OCI-LY1 (cell line): ENCODE results near the gene SLC2A11.
"Not testable (repeated sequence)": the region's sequence is repeated elsewhere in the genome, so short reads cannot be mapped to it uniquely, and the experiment has no call there.

ENCODE experiments used
- H2AFZ ChIP-seq: fragments of 200-600 bp; sonication (generic), shearing (Covaris generic); 2 replicates; pipeline ENCODE4 v1.6.0; 2014; ENCODE audit warnings: antibody characterized with exemption, mild to moderate bottlenecking, low read length
- H3F3A ChIP-seq: fragments of 200-600 bp; sonication (generic), shearing (Covaris generic); 2 replicates; pipeline ENCODE4 v1.6.0; 2014; ENCODE audit warnings: mild to moderate bottlenecking, antibody characterized with exemption, low read length, moderate library complexity; ENCODE audit not compliant: insufficient read depth
- H3K27ac ChIP-seq: fragments of 200-600 bp; sonication (generic); 2 replicates; pipeline ENCODE4 v1.5.1; 2014; ENCODE audit warnings: low read length, mixed run types, mild to moderate bottlenecking, low read depth; ENCODE audit not compliant: poor library complexity, severe bottlenecking
- H3K27me3 ChIP-seq: fragments of 200-600 bp; sonication (generic); 2 replicates; pipeline ENCODE4 v1.6.0; 2014; ENCODE audit warnings: antibody characterized with exemption, mild to moderate bottlenecking, low read length, moderate library complexity; ENCODE audit not compliant: insufficient read depth
- H3K36me3 ChIP-seq: fragments of 200-600 bp; sonication (generic); 2 replicates; pipeline ENCODE4 v1.6.1; 2014; ENCODE audit warnings: mild to moderate bottlenecking, antibody characterized with exemption, low read length, moderate library complexity, mixed read lengths; ENCODE audit not compliant: insufficient read depth
- H3K4me1 ChIP-seq: fragments of 200-600 bp; sonication (generic); 2 replicates; pipeline ENCODE4 v1.5.1; 2014; ENCODE audit warnings: mild to moderate bottlenecking, low read length, moderate library complexity; ENCODE audit not compliant: insufficient read depth, severe bottlenecking
- H3K4me2 ChIP-seq: fragments of 200-600 bp; sonication (generic), shearing (Covaris generic); 2 replicates; pipeline ENCODE4 v1.6.1; 2014; ENCODE audit warnings: low read length
- H3K4me3 ChIP-seq: fragments of 200-600 bp; sonication (generic); 2 replicates; pipeline ENCODE4 v1.5.1; 2014; ENCODE audit warnings: low read length, low read depth, mild to moderate bottlenecking, mixed read lengths; ENCODE audit not compliant: poor library complexity, severe bottlenecking
- H3K79me2 ChIP-seq: fragments of 200-600 bp; shearing (Covaris generic); 2 replicates; pipeline ENCODE4 v1.6.1; 2016; ENCODE audit warnings: mixed run types, low read length, mixed read lengths; ENCODE audit not compliant: insufficient read depth
- H3K9ac ChIP-seq: fragments of 200-600 bp; sonication (generic), shearing (Covaris generic); 2 replicates; pipeline ENCODE4 v1.6.1; 2014; ENCODE audit warnings: mild to moderate bottlenecking, low read length, mixed read lengths
- H3K9me2 ChIP-seq: fragments of 200-600 bp; sonication (generic), shearing (Covaris generic); 2 replicates; pipeline ENCODE4 v1.6.1; 2014; ENCODE audit warnings: low read depth, mild to moderate bottlenecking, low read length, mixed read lengths
- H3K9me3 ChIP-seq: fragments of 200-600 bp; shearing (Covaris generic); 2 replicates; pipeline ENCODE4 v1.6.1; 2014; ENCODE audit warnings: low read length, mixed read lengths
- H4K20me1 ChIP-seq: fragments of 200-600 bp; sonication (generic), shearing (Covaris generic); 2 replicates; pipeline ENCODE4 v1.6.0; 2016; ENCODE audit warnings: mild to moderate bottlenecking, low read length; ENCODE audit not compliant: insufficient read depth
- EZH2 ChIP-seq: fragments of 200-600 bp; sonication (generic), shearing (Covaris generic); IDR thresholded peaks from 2 replicates; pipeline ENCODE4 v1.8.0; 2017; ENCODE audit warnings: borderline replicate concordance, mixed run types, mild to moderate bottlenecking, antibody characterized with exemption, low read length, moderate library complexity, mixed read lengths
- TF ChIP-seq, protein P1 (sequence below): fragments of 200-600 bp; sonication (generic), shearing (Covaris generic); IDR thresholded peaks from 2 replicates; pipeline ENCODE4 v1.5.1; 2017; ENCODE audit warnings: mild to moderate bottlenecking, antibody characterized with exemption, low read length, moderate library complexity, mixed read lengths

Gene SLC2A11

GRCh38 chr22:23856721-23857605 is 712 bp upstream of the SLC2A11 start:
- Histone ChIP-seq H3K9me2 (no peaks in the 10 kb centered on the region), H3F3A (no peaks in the 10 kb centered on the region), H3K36me3 (no peaks in the 10 kb centered on the region), H2AFZ (0 out of 2 replicates have a peak overlapping the region, but pooled peaks have one; percentile 60), H3K4me1 (peaks cover 27% of the 10 kb centered on the region), H3K9ac (peak overlapping the region; percentile 71), H3K27ac (peak overlapping the region; percentile 56), H3K4me2 (peak overlapping the region; percentile 83), H3K27me3 (no peaks in the 10 kb centered on the region), H3K9me3 (no peaks in the 10 kb centered on the region), H3K4me3 (peak overlapping the region; percentile 70), H4K20me1 (no peaks in the 10 kb centered on the region), H3K79me2 (no peaks in the 10 kb centered on the region)
- TF ChIP-seq EZH2, result no peak
- TF ChIP-seq, protein P1, sequence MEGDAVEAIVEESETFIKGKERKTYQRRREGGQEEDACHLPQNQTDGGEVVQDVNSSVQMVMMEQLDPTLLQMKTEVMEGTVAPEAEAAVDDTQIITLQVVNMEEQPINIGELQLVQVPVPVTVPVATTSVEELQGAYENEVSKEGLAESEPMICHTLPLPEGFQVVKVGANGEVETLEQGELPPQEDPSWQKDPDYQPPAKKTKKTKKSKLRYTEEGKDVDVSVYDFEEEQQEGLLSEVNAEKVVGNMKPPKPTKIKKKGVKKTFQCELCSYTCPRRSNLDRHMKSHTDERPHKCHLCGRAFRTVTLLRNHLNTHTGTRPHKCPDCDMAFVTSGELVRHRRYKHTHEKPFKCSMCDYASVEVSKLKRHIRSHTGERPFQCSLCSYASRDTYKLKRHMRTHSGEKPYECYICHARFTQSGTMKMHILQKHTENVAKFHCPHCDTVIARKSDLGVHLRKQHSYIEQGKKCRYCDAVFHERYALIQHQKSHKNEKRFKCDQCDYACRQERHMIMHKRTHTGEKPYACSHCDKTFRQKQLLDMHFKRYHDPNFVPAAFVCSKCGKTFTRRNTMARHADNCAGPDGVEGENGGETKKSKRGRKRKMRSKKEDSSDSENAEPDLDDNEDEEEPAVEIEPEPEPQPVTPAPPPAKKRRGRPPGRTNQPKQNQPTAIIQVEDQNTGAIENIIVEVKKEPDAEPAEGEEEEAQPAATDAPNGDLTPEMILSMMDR, result no peak

DNA sequence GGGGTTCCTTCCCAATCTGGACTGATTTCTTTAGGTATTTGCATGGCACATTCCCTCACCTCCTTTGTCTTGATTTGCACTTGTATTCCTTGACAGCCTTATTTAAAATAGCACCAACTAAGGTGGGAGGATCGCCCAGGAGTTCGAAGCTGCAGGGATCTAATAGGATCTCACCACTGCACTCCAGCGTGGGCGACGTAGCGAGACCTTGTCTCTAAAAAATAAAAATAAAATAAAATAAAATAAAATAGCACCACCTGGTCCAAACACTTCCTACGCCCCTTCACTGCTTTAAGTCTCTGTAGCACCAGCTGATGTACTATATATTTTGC is 775 bp downstream of the SLC2A11 start:
- Histone ChIP-seq H3K79me2 (no peaks in the 10 kb centered on the region), H3F3A (no peaks in the 10 kb centered on the region), H3K27ac (peak overlapping the region; percentile 82), H3K4me1 (peaks cover 27% of the 10 kb centered on the region), H2AFZ (no peak overlapping the region), H4K20me1 (no peaks in the 10 kb centered on the region), H3K9ac (peak overlapping the region; percentile 80), H3K27me3 (no peaks in the 10 kb centered on the region), H3K36me3 (no peaks in the 10 kb centered on the region), H3K9me2 (no peaks in the 10 kb centered on the region), H3K4me3 (peak overlapping the region; percentile 70), H3K4me2 (peak overlapping the region; percentile 83), H3K9me3 (no peaks in the 10 kb centered on the region)
- no peak for TF ChIP-seq EZH2
- TF ChIP-seq, protein P1, result no peak

DNA sequence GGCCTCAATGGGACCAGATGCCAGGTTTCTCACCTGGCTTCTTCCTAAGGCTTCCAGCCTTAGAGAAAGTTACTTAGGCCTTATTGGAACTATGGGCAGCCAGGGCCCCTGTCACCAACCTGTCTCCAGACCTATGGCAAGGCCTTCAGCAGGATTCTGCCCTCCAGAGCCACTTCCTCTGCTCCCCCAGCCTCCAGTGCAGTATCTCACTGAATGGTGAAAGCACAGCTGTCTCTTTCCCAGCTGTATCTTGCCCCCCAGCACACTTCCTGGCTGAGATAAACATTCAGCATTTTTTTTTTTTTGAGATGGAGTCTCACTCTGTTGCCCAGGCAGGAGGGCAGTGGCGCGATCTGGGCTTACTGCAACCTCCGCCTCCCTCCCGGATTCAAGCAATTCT is 1.5 kb downstream of the SLC2A11 start:
- Histone ChIP-seq H3K27me3 (no peaks in the 10 kb centered on the region), H3F3A (no peaks in the 10 kb centered on the region), H3K4me3 (peak overlapping the region; percentile 70), H4K20me1 (no peaks in the 10 kb centered on the region), H3K9ac (peak overlapping the region; percentile 80; the same call in 1 of the 2 replicates), H3K79me2 (no peaks in the 10 kb centered on the region), H2AFZ (no peak overlapping the region), H3K4me2 (peak overlapping the region; percentile 83), H3K36me3 (no peaks in the 10 kb centered on the region), H3K9me3 (no peaks in the 10 kb centered on the region), H3K9me2 (no peaks in the 10 kb centered on the region), H3K4me1 (peaks cover 27% of the 10 kb centered on the region), H3K27ac (peak overlapping the region; percentile 82)
- TF ChIP-seq, protein P1, result no peak
- TF ChIP-seq EZH2, result no peak

GRCh38 chr22:23860187-23860586 is 2.5 kb downstream of the SLC2A11 start:
- H3K36me3 ChIP-seq, H3K4me3 ChIP-seq, H3K9ac ChIP-seq, H3K4me2 ChIP-seq, H3K9me3 ChIP-seq, H3K27me3 ChIP-seq, H3K79me2 ChIP-seq, H3F3A ChIP-seq, H4K20me1 ChIP-seq, H3K9me2 ChIP-seq, H2AFZ ChIP-seq: not testable (repeated sequence)
- Histone ChIP-seq H3K4me1 (peaks cover 27% of the 10 kb centered on the region), H3K27ac (peak overlapping the region; percentile 82)
